ENCODE measurements around the gene PAK1. TPM values are rescaled to one million over a fixed set of nuclear protein-coding genes. Genes with fewer than 3 reads are reported as not detected.

The PAK1 gene
- total and polyA plus RNA-seq, 2 donors (not counting 3 experiments of a cell fraction or from before 2014, with no cell fraction given) = 5.6 to 12.9 TPM

- no peaks in the 10 kb centered on the region for H3K9me1 ChIP-seq (replicated peaks; ENCODE audit: control insufficient read depth, extremely low read depth, insufficient read depth, low read length)
- no peaks in the 10 kb centered on the region for H4K20me1 ChIP-seq (replicated peaks; ENCODE audit: control insufficient read depth, extremely low read depth, insufficient read depth, low read length)
Measured at GRCh38 chr11:77467233-77467632, 6.7 kb downstream of the PAK1 start.

DNA sequence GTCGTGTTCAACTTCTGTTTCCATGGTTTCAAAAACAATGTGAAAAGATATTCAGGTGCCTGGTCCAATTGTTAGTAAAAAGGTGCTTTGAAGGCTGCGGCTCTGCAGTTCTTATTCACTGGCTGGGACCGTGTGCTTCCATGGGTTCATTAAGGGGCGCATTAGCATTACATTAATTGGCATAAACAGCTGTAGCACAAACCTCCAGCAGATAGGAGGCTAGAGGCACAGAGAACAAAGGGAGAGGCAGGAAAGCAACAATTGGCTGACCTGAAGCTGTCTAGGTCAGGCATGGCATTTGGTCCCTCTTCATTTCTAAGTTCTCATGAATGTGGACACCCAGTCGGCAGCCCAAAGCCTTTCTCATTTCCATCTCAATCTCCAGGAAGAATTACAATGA lies 16.6 kb downstream of the PAK1 start:
- dilution Hi-C loops (cut with MboI; ENCODE audit: extremely low pct_ligation_motif_present, low sequenced_read_pairs) = no loop called here
- no peaks in the 10 kb centered on the region for H3K4me1 ChIP-seq (ENCODE audit: control insufficient read depth, extremely low read depth, insufficient read depth, low read length)
- H3K4me2 ChIP-seq (ENCODE audit: insufficient read depth, low read length) = no peak overlapping the region
- TF ChIP-seq POLR2A (IDR thresholded peaks at IDR 0.05; ENCODE audit: low read depth, low read length) (no peak), EZH2 (IDR thresholded peaks at IDR 0.05; ENCODE audit: borderline replicate concordance, low read depth, low read length, severe bottlenecking) (no peak), MYC (IDR thresholded peaks at IDR 0.05; ENCODE audit: low read depth, low read length) (no peak), GATA2 (IDR thresholded peaks at IDR 0.05; ENCODE audit: insufficient read depth, insufficient read length, low read depth, low read length) (no peak), CTCF (IDR thresholded peaks at IDR 0.05; ENCODE audit: extremely low read depth in 1 of 2, insufficient read depth in 1 of 2, low read depth in 1 of 2, low read length in 2 of 2) (no peak), JUN (IDR thresholded peaks at IDR 0.05; ENCODE audit: borderline replicate concordance, insufficient read depth, insufficient read length, low read depth) (no peak), POLR2AphosphoS5 (IDR thresholded peaks at IDR 0.05; ENCODE audit: insufficient read depth, low read depth, low read length) (no peak), FOS (IDR thresholded peaks at IDR 0.05; ENCODE audit: borderline replicate concordance, insufficient read depth, low read length) (no peak)
- TF ChIP-seq, protein P1, sequence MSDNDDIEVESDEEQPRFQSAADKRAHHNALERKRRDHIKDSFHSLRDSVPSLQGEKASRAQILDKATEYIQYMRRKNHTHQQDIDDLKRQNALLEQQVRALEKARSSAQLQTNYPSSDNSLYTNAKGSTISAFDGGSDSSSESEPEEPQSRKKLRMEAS (IDR thresholded peaks at IDR 0.05; ENCODE audit: insufficient read depth, insufficient read length) = no peak
- H3K9me1 ChIP-seq (replicated peaks; ENCODE audit: control insufficient read depth, extremely low read depth, insufficient read depth, low read length) = no peaks in the 10 kb centered on the region
- H3K27ac ChIP-seq (ENCODE audit: insufficient read depth, low read depth, low read length) = no peak overlapping the region
- ChIA-PET CTCF (interaction anchor here (0.7 kb wide), 1 partner anchor 13 kb away, joined by 3 read pairs; no protein-coding TSS in a partner anchor), POLR2A (no interaction called here)
- H3K9ac ChIP-seq (replicated peaks; ENCODE audit: extremely low read depth, insufficient read depth, low read length) = no peak overlapping the region
- no peaks in the 10 kb centered on the region for H3K79me2 ChIP-seq (ENCODE audit: control insufficient read depth, insufficient read depth, low read length)
- H3K9me3 ChIP-seq (replicated peaks; ENCODE audit: control insufficient read depth, insufficient read depth, low read length) = no peaks in the 10 kb centered on the region
- H4K20me1 ChIP-seq (replicated peaks; ENCODE audit: control insufficient read depth, extremely low read depth, insufficient read depth, low read length) = no peaks in the 10 kb centered on the region
- peaks cover 5 to 17% of the 10 kb centered on the region in 2 experiments for H3K27me3 ChIP-seq (ENCODE audit: control insufficient read depth in 2 of 2, insufficient read depth in 2 of 2, low read length in 2 of 2)
- DNase-seq (ENCODE audit: low read depth, low spot score) (no peak), FAIRE-seq (no peak)
- no peak overlapping the region for H2AFZ ChIP-seq (ENCODE audit: low read depth, low read length)
- intact Hi-C loops (cut with micrococcal nuclease) = no loop called here
- H3K36me3 ChIP-seq (ENCODE audit: control insufficient read depth in 2 of 2, extremely low read depth in 1 of 2, insufficient read depth in 2 of 2, low read length in 2 of 2) = no peaks in the 10 kb centered on the region
- H3K4me3 ChIP-seq (replicated peaks in 1 of 3; ENCODE audit: insufficient read depth in 1 of 3, low read depth in 1 of 3, low read length in 3 of 3) = no peak overlapping the region
- no TSS peak for BruUV-seq (replicated peaks)

More at GRCh38 chr11:77467233-77467632, 6.7 kb downstream of the PAK1 start:
- H3K4me1 ChIP-seq (ENCODE audit: control insufficient read depth, extremely low read depth, insufficient read depth, low read length) = peaks cover 6% of the 10 kb centered on the region
- DNase-seq (ENCODE audit: low read depth, low spot score) (no peak), FAIRE-seq (peak; percentile 15)
- CTCF ChIA-PET = interaction anchor here (1.1 kb wide), 1 partner anchor 55 kb away, joined by 4 read pairs; no protein-coding TSS in a partner anchor
- no peak overlapping the region for H3K27ac ChIP-seq (ENCODE audit: insufficient read depth, low read depth, low read length)
- H3K9ac ChIP-seq (replicated peaks; ENCODE audit: extremely low read depth, insufficient read depth, low read length) = no peak overlapping the region
- H3K36me3 ChIP-seq (ENCODE audit: control insufficient read depth in 2 of 2, extremely low read depth in 1 of 2, insufficient read depth in 2 of 2, low read length in 2 of 2) = no peaks in the 10 kb centered on the region
- H3K4me3 ChIP-seq (replicated peaks in 1 of 3; ENCODE audit: insufficient read depth in 1 of 3, low read depth in 1 of 3, low read length in 3 of 3) = no peak overlapping the region
- dilution Hi-C loops (cut with MboI; ENCODE audit: extremely low pct_ligation_motif_present, low sequenced_read_pairs) (no loop called here), intact Hi-C loops (cut with micrococcal nuclease) (no loop called here)
- no peak overlapping the region for H3K4me2 ChIP-seq (ENCODE audit: insufficient read depth, low read length)
- BruUV-seq (replicated peaks) = no TSS peak
- peaks cover 17 to 30% of the 10 kb centered on the region in 2 experiments for H3K27me3 ChIP-seq (ENCODE audit: control insufficient read depth in 2 of 2, insufficient read depth in 2 of 2, low read length in 2 of 2)
- no peaks in the 10 kb centered on the region for H3K9me3 ChIP-seq (replicated peaks; ENCODE audit: control insufficient read depth, insufficient read depth, low read length)
- POLR2A ChIA-PET = no interaction called here
- H2AFZ ChIP-seq (ENCODE audit: low read depth, low read length) = no peak overlapping the region
- peak; percentile 11 for TF ChIP-seq JUN (IDR thresholded peaks at IDR 0.05; ENCODE audit: borderline replicate concordance, insufficient read depth, insufficient read length, low read depth)
- TF ChIP-seq FOS (IDR thresholded peaks at IDR 0.05; ENCODE audit: borderline replicate concordance, insufficient read depth, low read length) = peak; percentile 67
- no peak for TF ChIP-seq POLR2AphosphoS5 (IDR thresholded peaks at IDR 0.05; ENCODE audit: insufficient read depth, low read depth, low read length)
- no peaks in the 10 kb centered on the region for H3K79me2 ChIP-seq (ENCODE audit: control insufficient read depth, insufficient read depth, low read length)

Measured in endothelial cell of umbilical vein (primary cell).